ENCODE results near the gene HIP1R. TPM values are rescaled to one million over a fixed set of nuclear protein-coding genes. Genes with fewer than 3 reads are reported as not detected.

HIP1R gene
- total RNA-seq, 1 donor from 2014 or later = 33.0 TPM

GRCh38 chr12:122851820-122852219 lies 16.6 kb downstream of the HIP1R start:
- TF ChIP-seq, protein P1, sequence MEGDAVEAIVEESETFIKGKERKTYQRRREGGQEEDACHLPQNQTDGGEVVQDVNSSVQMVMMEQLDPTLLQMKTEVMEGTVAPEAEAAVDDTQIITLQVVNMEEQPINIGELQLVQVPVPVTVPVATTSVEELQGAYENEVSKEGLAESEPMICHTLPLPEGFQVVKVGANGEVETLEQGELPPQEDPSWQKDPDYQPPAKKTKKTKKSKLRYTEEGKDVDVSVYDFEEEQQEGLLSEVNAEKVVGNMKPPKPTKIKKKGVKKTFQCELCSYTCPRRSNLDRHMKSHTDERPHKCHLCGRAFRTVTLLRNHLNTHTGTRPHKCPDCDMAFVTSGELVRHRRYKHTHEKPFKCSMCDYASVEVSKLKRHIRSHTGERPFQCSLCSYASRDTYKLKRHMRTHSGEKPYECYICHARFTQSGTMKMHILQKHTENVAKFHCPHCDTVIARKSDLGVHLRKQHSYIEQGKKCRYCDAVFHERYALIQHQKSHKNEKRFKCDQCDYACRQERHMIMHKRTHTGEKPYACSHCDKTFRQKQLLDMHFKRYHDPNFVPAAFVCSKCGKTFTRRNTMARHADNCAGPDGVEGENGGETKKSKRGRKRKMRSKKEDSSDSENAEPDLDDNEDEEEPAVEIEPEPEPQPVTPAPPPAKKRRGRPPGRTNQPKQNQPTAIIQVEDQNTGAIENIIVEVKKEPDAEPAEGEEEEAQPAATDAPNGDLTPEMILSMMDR (IDR thresholded peaks at IDR 0.05) = no peak
- DNase-seq (no peak), ATAC-seq (no peak)
- no peaks in the 10 kb centered on the region for H3K9me3 ChIP-seq
- peak overlapping the region; percentile 82 for H3K27ac ChIP-seq
- H3K4me3 ChIP-seq = no peak overlapping the region
- peaks cover 5% of the 10 kb centered on the region for H3K4me1 ChIP-seq
- no peaks in the 10 kb centered on the region for H3K27me3 ChIP-seq
- intact Hi-C loops (cut with DNase I) = no loop called here
- peaks cover 17% of the 10 kb centered on the region for H3K36me3 ChIP-seq

GRCh38 chr12:122852336-122853275 lies 17.3 kb downstream of the HIP1R start:
- Histone ChIP-seq H3K27me3 (no peaks in the 10 kb centered on the region), H3K9me3 (no peaks in the 10 kb centered on the region), H3K4me3 (no peak overlapping the region), H3K36me3 (peaks cover 21% of the 10 kb centered on the region), H3K4me1 (peaks cover 5% of the 10 kb centered on the region), H3K27ac (peak overlapping the region; percentile 82)
- DNase-seq = no peak
- ATAC-seq = no peak
- intact Hi-C loops (cut with DNase I) = no loop called here
- TF ChIP-seq, protein P1 (IDR thresholded peaks at IDR 0.05) = no peak

DNA sequence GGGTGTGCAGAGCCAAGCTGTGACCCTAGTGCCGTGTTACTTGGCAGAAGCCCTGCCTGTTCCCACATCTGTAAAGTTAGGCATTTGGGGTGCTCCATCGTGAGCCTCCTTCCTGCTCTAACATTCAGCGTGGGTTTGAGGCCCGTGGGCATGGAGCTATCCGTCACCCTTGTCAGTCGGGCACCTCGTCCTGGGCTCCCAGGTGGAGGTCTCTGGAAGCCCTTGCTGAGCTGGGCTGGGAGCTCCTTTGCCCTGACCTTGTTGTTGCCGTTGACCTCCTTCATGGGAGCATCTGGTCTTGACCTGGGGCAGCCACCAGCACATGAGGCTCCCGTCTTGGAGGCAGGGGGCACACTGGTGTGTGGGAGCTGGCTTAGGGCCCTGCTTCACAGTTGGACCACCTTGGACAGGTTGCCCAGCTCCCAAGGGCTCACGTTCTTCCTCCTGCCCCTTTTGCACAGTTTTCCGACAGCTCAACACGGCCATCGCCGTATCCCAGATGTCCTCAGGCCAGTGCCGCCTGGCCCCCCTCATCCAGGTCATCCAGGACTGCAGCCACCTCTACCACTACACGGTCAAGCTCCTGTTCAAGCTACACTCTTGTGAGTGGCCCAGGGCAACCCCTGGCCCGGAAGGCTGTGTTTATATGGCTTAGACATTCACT lies 18.5 kb downstream of the HIP1R start:
- TF ChIP-seq, protein P1 (IDR thresholded peaks at IDR 0.05) = no peak
- H3K4me1 ChIP-seq = peaks cover 5% of the 10 kb centered on the region
- no peak for ATAC-seq
- peaks cover 21% of the 10 kb centered on the region for H3K36me3 ChIP-seq
- no peak overlapping the region for H3K4me3 ChIP-seq
- no peak for DNase-seq
- no peaks in the 10 kb centered on the region for H3K27me3 ChIP-seq
- intact Hi-C loops (cut with DNase I) = no loop called here
- H3K9me3 ChIP-seq = no peaks in the 10 kb centered on the region
- no peak overlapping the region for H3K27ac ChIP-seq

DNA sequence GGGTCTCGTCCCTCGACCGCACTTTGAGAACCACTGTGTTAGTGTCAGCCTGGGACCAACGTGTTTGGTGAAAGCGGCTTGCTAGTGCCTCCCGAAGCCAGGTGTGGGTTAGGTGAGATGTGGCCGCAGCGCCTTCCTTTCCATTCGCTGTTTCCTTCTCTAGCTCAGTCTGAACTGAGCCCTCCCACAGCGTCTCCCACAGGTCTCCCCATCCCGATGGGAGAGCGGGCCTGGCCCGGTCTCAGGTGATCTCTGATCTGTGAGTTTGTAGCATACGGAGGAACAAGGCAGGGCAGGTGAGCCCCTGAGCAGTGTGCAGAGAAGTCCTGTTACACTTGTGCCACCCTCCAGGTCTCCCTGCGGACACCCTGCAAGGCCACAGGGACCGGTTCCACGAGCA lies 19.3 kb downstream of the HIP1R start:
- no peaks in the 10 kb centered on the region for H3K27me3 ChIP-seq
- H3K9me3 ChIP-seq = no peaks in the 10 kb centered on the region
- intact Hi-C loops (cut with DNase I) = no loop called here
- H3K4me1 ChIP-seq = peaks cover 5% of the 10 kb centered on the region
- TF ChIP-seq, protein P1 (IDR thresholded peaks at IDR 0.05) = no peak
- no peak overlapping the region for H3K4me3 ChIP-seq
- DNase-seq (no peak), ATAC-seq (no peak)
- H3K27ac ChIP-seq = no peak overlapping the region
- H3K36me3 ChIP-seq = peaks cover 21% of the 10 kb centered on the region

- peaks cover 21% of the 10 kb centered on the region for H3K36me3 ChIP-seq
- ATAC-seq (no peak), DNase-seq (no peak)
- no peaks in the 10 kb centered on the region for H3K9me3 ChIP-seq
- TF ChIP-seq, protein P1 (IDR thresholded peaks at IDR 0.05) = no peak
- no peak overlapping the region for H3K4me3 ChIP-seq
- no peaks in the 10 kb centered on the region for H3K27me3 ChIP-seq
- intact Hi-C loops (cut with DNase I) = no loop called here
- H3K27ac ChIP-seq = no peak overlapping the region
- peaks cover 5% of the 10 kb centered on the region for H3K4me1 ChIP-seq
These were observed 20.0 kb downstream of the HIP1R start for GRCh38 chr12:122855071-122855829.
